CD14-positive monocyte (primary cell): ENCODE measurements around the gene ZCCHC8. TPM values are rescaled to one million over a fixed set of nuclear protein-coding genes. Genes with fewer than 3 reads are reported as not detected.

Experiments
- DNase-seq, 3 donors: peaks; one replicate each; pipeline ENCODE4 v3.0.0-alpha.2; 2011 to 2022
- H2AFZ ChIP-seq: 2 replicates; pipeline ENCODE4 v1.6.0; 2012; ENCODE audit warnings: mild to moderate bottlenecking, low read depth, low read length, inconsistent platforms; ENCODE audit not compliant: insufficient read depth, poor library complexity, severe bottlenecking
- H3K27ac ChIP-seq, 2 donors: 1 replicate in 1 of 2; 2 replicates in 1 of 2; pipeline ENCODE4 v1.5.1; 2012 to 2013; ENCODE audit warnings: low read length in 2 of 2, control low read depth in 1 of 2, inconsistent platforms in 1 of 2, low read depth in 1 of 2, mild to moderate bottlenecking in 1 of 2
- H3K27me3 ChIP-seq, 2 donors: one replicate each; pipeline versions ENCODE4 v1.6.0 to v1.6.1; 2011 to 2013; ENCODE audit warnings: low read length in 2 of 2; ENCODE audit not compliant: control insufficient read depth in 2 of 2, insufficient read depth in 2 of 2
- H3K36me3 ChIP-seq, 2 donors: replicated peaks in 1 of 2; 1 replicate in 1 of 2; 2 replicates in 1 of 2; pipeline versions ENCODE4 v1.5.1 to v1.6.1; 2012 to 2013; ENCODE audit warnings: low read length in 2 of 2, control low read depth in 1 of 2, inconsistent platforms in 1 of 2, mild to moderate bottlenecking in 1 of 2; ENCODE audit not compliant: insufficient read depth in 2 of 2, control insufficient read depth in 1 of 2
- H3K4me1 ChIP-seq, 2 donors: 1 replicate in 1 of 2; 2 replicates in 1 of 2; pipeline versions ENCODE4 v1.5.1 to v1.6.1; 2012 to 2013; ENCODE audit warnings: low read length in 2 of 2, control low read depth in 1 of 2, inconsistent platforms in 1 of 2, mild to moderate bottlenecking in 1 of 2, moderate library complexity in 1 of 2; ENCODE audit not compliant: insufficient read depth in 2 of 2, control insufficient read depth in 1 of 2
- H3K4me2 ChIP-seq: replicated peaks from 2 replicates; pipeline ENCODE3; 2012; ENCODE audit warnings: low read length, moderate library complexity, mild to moderate bottlenecking; ENCODE audit not compliant: poor library complexity, severe bottlenecking; ENCODE audit errors: extremely low read depth
- H3K4me3 ChIP-seq, 3 experiments: fragments of 200-600 bp in 1 of 3; sonication (generic) in 1 of 3; replicated peaks in 1 of 3; 1 replicate in 2 of 3; 2 replicates in 1 of 3; pipeline ENCODE4 v1.5.1; 2011 to 2013; ENCODE audit warnings: low read length in 3 of 3, mild to moderate bottlenecking in 3 of 3, control low read depth in 2 of 3, low read depth in 2 of 3, inconsistent platforms in 1 of 3, moderate library complexity in 1 of 3
- H3K79me2 ChIP-seq: 2 replicates; pipeline ENCODE4 v1.6.0; 2012; ENCODE audit warnings: mild to moderate bottlenecking, control low read depth, inconsistent platforms, low read length, moderate library complexity; ENCODE audit not compliant: insufficient read depth
- H3K9ac ChIP-seq: 2 replicates; pipeline ENCODE4 v1.6.0; 2017; ENCODE audit warnings: low read length, mild to moderate bottlenecking; ENCODE audit not compliant: insufficient read depth, poor library complexity, severe bottlenecking
- H3K9me3 ChIP-seq, 2 donors: replicated peaks in 1 of 2; 1 replicate in 1 of 2; 2 replicates in 1 of 2; pipeline versions ENCODE4 v1.5.1 to v1.6.1; 2012 to 2013; ENCODE audit warnings: low read length in 2 of 2, control low read depth in 1 of 2; ENCODE audit not compliant: control insufficient read depth in 1 of 2, insufficient read depth in 1 of 2
- H4K20me1 ChIP-seq: 2 replicates; pipeline ENCODE4 v1.6.0; 2012; ENCODE audit warnings: mild to moderate bottlenecking, low read length, control low read depth, moderate library complexity; ENCODE audit not compliant: insufficient read depth
- H3K27ac Mint-ChIP-seq, 7 donors: one replicate each; pipeline ENCODE4 v1.8.0; 2020; ENCODE audit warnings: mild to moderate bottlenecking in 7 of 7, mixed read lengths in 7 of 7, moderate library complexity in 6 of 7, inconsistent platforms in 2 of 7
- H3K27me3 Mint-ChIP-seq, 3 donors: one replicate each; pipeline ENCODE4 v1.8.0; 2021 to 2022; ENCODE audit warnings: low read depth in 3 of 3, mild to moderate bottlenecking in 3 of 3, mixed read lengths in 3 of 3, moderate library complexity in 3 of 3, inconsistent platforms in 1 of 3
- H3K36me3 Mint-ChIP-seq, 2 donors: one replicate each; pipeline ENCODE4 v1.8.0; 2020; ENCODE audit warnings: mixed read lengths in 2 of 2, inconsistent platforms in 1 of 2, mild to moderate bottlenecking in 1 of 2
- H3K4me1 Mint-ChIP-seq: one replicate; pipeline ENCODE4 v1.8.0; 2020; ENCODE audit warnings: mild to moderate bottlenecking, mixed read lengths
- H3K4me3 Mint-ChIP-seq, 2 donors: one replicate each; pipeline ENCODE4 v1.8.0; 2020; ENCODE audit warnings: mild to moderate bottlenecking in 2 of 2, mixed read lengths in 2 of 2, moderate library complexity in 1 of 2
- H3K9me3 Mint-ChIP-seq, 7 donors: one replicate each; pipeline ENCODE4 v1.8.0; 2020 to 2022; ENCODE audit warnings: mixed read lengths in 7 of 7, mild to moderate bottlenecking in 6 of 7, moderate library complexity in 6 of 7, inconsistent platforms in 2 of 7
- WGBS: methylation state at CpG from one replicate; pipeline ENCODE4 v1.1.5; 2013; ENCODE audit warnings: missing lambda C conversion rate; ENCODE audit not compliant: insufficient coverage; 5-methylcytosine and 5-hydroxymethylcytosine counted together
- intact Hi-C, 2 donors: fragments of 100-400 bp; cut with micrococcal nuclease; formaldehyde crosslinking; loops; one replicate each; pipeline versions ENCODE4 v1.15.0 to v1.15.1; 2023
- polyA minus RNA-seq: library from RNA; depleted of rRNA, polyadenylated mRNA; stranded (reverse); fragments of >200 nt; gene quantifications from 2 replicates; pipeline ENCODE4 v1.2.3, GENCODE V29; 2012
- polyA plus RNA-seq, 3 donors: library from polyadenylated mRNA; depleted of rRNA in 1 of 3; unstranded in 2 of 3; stranded (reverse) in 1 of 3; fragments of 300-500 nt in 2 of 3; fragments of >200 nt in 1 of 3; fragmentation: Illumina TruSeq in 2 of 3; gene quantifications; 1 replicate in 2 of 3; 2 replicates in 1 of 3; pipeline ENCODE4 v1.2.3, GENCODE V29; 2012 to 2021
- total RNA-seq, 12 experiments: library from RNA in 1 of 12; stranded (reverse) in 1 of 12; fragments of 120-200 nt in 1 of 12; gene quantifications; one replicate each; pipeline ENCODE4 v1.2.4 and lab custom pipeline; 2013 to 2026; ENCODE audit warnings: mixed read lengths in 6 of 12, inconsistent platforms in 1 of 12
- TF ChIP-seq, protein P1 (sequence below): fragments of 200-600 bp; IDR thresholded peaks from one replicate; pipeline ENCODE4 v1.8.0; 2022; ENCODE audit warnings: antibody characterized with exemption, mild to moderate bottlenecking

Gene ZCCHC8
- 30.3 TPM for total RNA-seq (2013)
- polyA plus RNA-seq (10 to 100 TPM in 1 of 3 donors, 1 to 10 TPM in 2; 2.5 to 25.4 (median 5.4) TPM), polyA minus RNA-seq (15.8 and 18.1 TPM in 2 replicates), total RNA-seq (lab: John Stamatoyannopoulos, UW) (45.0 to 88.8 (median 59.6) reads per million in 11 experiments)

DNA sequence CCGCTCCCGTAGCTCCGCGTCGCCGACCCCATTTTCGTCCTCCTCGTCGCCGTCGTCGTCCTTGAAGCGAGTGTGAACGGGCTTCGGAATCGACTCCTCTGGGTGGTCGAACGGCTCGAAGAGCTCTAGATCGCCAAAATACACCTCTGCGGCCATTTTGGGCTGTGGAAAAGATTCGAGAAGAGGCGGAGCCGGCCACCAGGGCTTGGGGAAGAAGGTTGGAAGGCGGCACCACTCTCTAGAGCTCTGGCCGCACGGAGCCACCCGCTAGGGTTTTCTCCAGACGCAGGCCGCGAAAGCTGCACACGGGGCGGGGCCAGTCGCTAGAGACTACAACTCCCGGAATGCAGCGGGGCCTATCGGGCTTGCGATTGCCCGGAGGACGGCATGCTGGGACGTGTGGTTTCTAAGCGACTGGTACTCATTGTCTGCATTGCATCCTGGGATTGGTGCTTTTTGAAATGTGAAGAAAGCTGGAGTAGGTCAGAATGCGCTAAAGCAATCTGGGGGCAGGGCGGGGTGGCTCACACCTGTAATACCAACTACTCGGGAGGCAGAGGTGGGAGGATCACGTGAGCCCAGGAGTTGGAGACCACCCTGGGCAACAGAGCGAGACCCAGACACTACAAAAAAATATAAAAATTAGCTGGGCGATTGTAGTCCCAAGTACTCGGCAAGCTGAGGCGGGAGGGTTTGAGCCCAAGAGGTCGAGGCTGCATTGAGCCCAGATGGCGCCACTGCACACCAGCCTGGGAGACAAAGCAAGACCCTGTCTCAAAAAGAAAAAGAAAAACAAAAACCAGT is at the start of gene ZCCHC8:
Gene ZCCHC8, minus strand, starts transcription at position 248 of the 804 bp plus-strand sequence. Its CDS starts 92 bp downstream, at position 156.
- H3K27me3 Mint-ChIP-seq = peaks cover 0 to 2% (median 0%) of the 10 kb centered on the region in 3 donors
- peak within 1 kb of the TSS; percentile 71 to 99 (median 78) for H3K4me3 ChIP-seq
- under 1% methylated on average over 47 of the region's 52 CpGs for WGBS
- no peaks in the 10 kb centered on the region for H3K9me3 ChIP-seq
- intact Hi-C loops = loop anchor here in 1 of 2 donors (10.0 kb wide), 1 partner anchor 236 kb away; the partner anchor contains the start of gene VPS33A
- TF ChIP-seq, protein P1, sequence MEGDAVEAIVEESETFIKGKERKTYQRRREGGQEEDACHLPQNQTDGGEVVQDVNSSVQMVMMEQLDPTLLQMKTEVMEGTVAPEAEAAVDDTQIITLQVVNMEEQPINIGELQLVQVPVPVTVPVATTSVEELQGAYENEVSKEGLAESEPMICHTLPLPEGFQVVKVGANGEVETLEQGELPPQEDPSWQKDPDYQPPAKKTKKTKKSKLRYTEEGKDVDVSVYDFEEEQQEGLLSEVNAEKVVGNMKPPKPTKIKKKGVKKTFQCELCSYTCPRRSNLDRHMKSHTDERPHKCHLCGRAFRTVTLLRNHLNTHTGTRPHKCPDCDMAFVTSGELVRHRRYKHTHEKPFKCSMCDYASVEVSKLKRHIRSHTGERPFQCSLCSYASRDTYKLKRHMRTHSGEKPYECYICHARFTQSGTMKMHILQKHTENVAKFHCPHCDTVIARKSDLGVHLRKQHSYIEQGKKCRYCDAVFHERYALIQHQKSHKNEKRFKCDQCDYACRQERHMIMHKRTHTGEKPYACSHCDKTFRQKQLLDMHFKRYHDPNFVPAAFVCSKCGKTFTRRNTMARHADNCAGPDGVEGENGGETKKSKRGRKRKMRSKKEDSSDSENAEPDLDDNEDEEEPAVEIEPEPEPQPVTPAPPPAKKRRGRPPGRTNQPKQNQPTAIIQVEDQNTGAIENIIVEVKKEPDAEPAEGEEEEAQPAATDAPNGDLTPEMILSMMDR = no peak
- H4K20me1 ChIP-seq = peaks cover 32% of the 10 kb centered on the region
- H3K4me1 ChIP-seq = peaks cover 32 to 50% of the 10 kb centered on the region in 2 donors
- H3K27ac ChIP-seq = peak within 1 kb of the TSS; percentile 84 to 99
- peak; percentile 97 to 98 (median 97) for DNase-seq
- peak within 1 kb of the TSS; percentile 98 for H3K9ac ChIP-seq
- peaks cover 41% of the 10 kb centered on the region for H3K4me1 Mint-ChIP-seq
- H3K79me2 ChIP-seq = peaks cover 61% of the 10 kb centered on the region
- no peaks in the 10 kb centered on the region for H3K27me3 ChIP-seq
- peaks cover 28 to 42% of the 10 kb centered on the region in 2 donors for H3K36me3 Mint-ChIP-seq
- peaks cover 0 to 2% (median 0%) of the 10 kb centered on the region in 7 donors for H3K9me3 Mint-ChIP-seq
- peaks cover 29 to 44% of the 10 kb centered on the region in 2 donors for H3K36me3 ChIP-seq
- H3K4me2 ChIP-seq = peak within 1 kb of the TSS; percentile 89
- H2AFZ ChIP-seq = peak within 1 kb of the TSS; percentile 99
- peak within 1 kb of the TSS; percentile 95 to 98 for H3K4me3 Mint-ChIP-seq
- H3K27ac Mint-ChIP-seq = peak within 1 kb of the TSS; percentile 95 to 99 (median 99)

GRCh38 chr12:122547330-122547729 is 46.6 kb upstream of the ZCCHC8 start:
- no peak overlapping the region for H3K4me2 ChIP-seq
- no peak for DNase-seq

More at GRCh38 chr12:122547330-122547729, 46.6 kb upstream of the ZCCHC8 start:
- TF ChIP-seq, protein P1 = no peak
- Mint-ChIP-seq H3K9me3 (no peaks in the 10 kb centered on the region), H3K36me3 (peaks cover 36 to 53% of the 10 kb centered on the region in 2 donors), H3K4me1 (no peaks in the 10 kb centered on the region), H3K27ac (no peak overlapping the region), H3K27me3 (peaks cover 0 to 2% (median 0%) of the 10 kb centered on the region in 3 donors), H3K4me3 (no peak overlapping the region)
- Histone ChIP-seq H3K9ac (no peak overlapping the region), H3K27ac (no peak overlapping the region), H3K79me2 (no peaks in the 10 kb centered on the region), H3K4me1 (no peaks in the 10 kb centered on the region), H3K27me3 (no peaks in the 10 kb centered on the region), H2AFZ (no peak overlapping the region), H3K36me3 (peaks cover 51 to 79% of the 10 kb centered on the region in 2 donors), H3K9me3 (no peaks in the 10 kb centered on the region), H4K20me1 (no peaks in the 10 kb centered on the region), H3K4me3 (no peak overlapping the region)
- intact Hi-C loops = no loop called here
- WGBS = no CpG with 5 or more reads among the region's 5 CpGs
